HUES48 (cell line): Measurements from ENCODE around the gene SLCO3A1.

Source experiments
- H3K27ac ChIP-seq: one replicate; pipeline ENCODE4 v1.7.0; 2013; ENCODE audit warnings: low read depth, low read length, inconsistent platforms
- H3K27me3 ChIP-seq: 2 replicates; pipeline ENCODE4 v1.6.1; 2013; ENCODE audit warnings: mild to moderate bottlenecking, low read length; ENCODE audit not compliant: control insufficient read depth, insufficient read depth
- H3K36me3 ChIP-seq: 2 replicates; pipeline ENCODE4 v1.6.1; 2013; ENCODE audit warnings: low read length; ENCODE audit not compliant: control insufficient read depth, insufficient read depth
- H3K4me1 ChIP-seq: 2 replicates; pipeline ENCODE4 v1.6.1; 2013; ENCODE audit warnings: mild to moderate bottlenecking, low read length; ENCODE audit not compliant: control insufficient read depth, insufficient read depth
- H3K4me3 ChIP-seq: 2 replicates; pipeline ENCODE4 v1.5.1; 2013; ENCODE audit warnings: mild to moderate bottlenecking, low read depth, low read length
- H3K9ac ChIP-seq: 2 replicates; pipeline ENCODE4 v1.6.1; 2013; ENCODE audit warnings: mild to moderate bottlenecking, low read depth, low read length, moderate library complexity
- H3K9me3 ChIP-seq: 2 replicates; pipeline ENCODE4 v1.6.1; 2013; ENCODE audit warnings: low read length; ENCODE audit not compliant: control insufficient read depth, insufficient read depth

The SLCO3A1 gene

DNA sequence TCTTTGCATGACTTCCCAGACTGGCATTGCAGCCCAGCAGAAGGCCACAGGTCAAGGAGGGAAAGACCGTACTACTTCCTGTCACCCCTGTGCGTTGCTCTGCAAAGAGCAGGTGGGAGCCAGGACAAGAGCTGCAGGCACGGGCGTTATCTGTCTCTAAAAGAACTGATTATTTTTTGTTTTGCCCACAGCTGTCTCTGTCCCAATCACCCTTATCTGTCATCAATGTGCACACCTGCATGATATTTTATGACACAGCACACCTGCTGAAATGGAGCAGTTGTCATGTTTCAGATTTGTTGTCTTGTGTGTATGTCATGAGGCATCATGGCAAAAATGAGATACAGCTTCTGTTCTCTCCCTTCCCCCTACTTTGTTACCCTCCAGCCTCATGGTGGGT, 58.8 kb downstream of the SLCO3A1 start:
- Histone ChIP-seq H3K27ac (no peak overlapping the region), H3K4me1 (peaks cover 4% of the 10 kb centered on the region; the same call in 1 of the 2 replicates), H3K36me3 (peaks cover 7% of the 10 kb centered on the region; the same call in 1 of the 2 replicates), H3K9me3 (no peaks in the 10 kb centered on the region), H3K9ac (no peak overlapping the region), H3K4me3 (no peak overlapping the region), H3K27me3 (no peaks in the 10 kb centered on the region)

- Histone ChIP-seq H3K36me3 (peaks cover 7% of the 10 kb centered on the region; the same call in 1 of the 2 replicates), H3K27ac (no peak overlapping the region), H3K4me3 (no peak overlapping the region), H3K9ac (no peak overlapping the region), H3K4me1 (peaks cover 4% of the 10 kb centered on the region; the same call in 1 of the 2 replicates), H3K9me3 (no peaks in the 10 kb centered on the region), H3K27me3 (no peaks in the 10 kb centered on the region)
Observed at GRCh38 chr15:91913560-91913959, 60.1 kb downstream of the SLCO3A1 start.

- H3K36me3 ChIP-seq: peaks cover 7% of the 10 kb centered on the region; the same call in 1 of the 2 replicates
- H3K27ac ChIP-seq: no peak overlapping the region
- no peak overlapping the region for H3K9ac ChIP-seq
- no peak overlapping the region for H3K4me3 ChIP-seq
- no peaks in the 10 kb centered on the region for H3K27me3 ChIP-seq
- H3K9me3 ChIP-seq: no peaks in the 10 kb centered on the region
- no peaks in the 10 kb centered on the region for H3K4me1 ChIP-seq
Observed at GRCh38 chr15:91915576-91915975, 62.1 kb downstream of the SLCO3A1 start.

DNA sequence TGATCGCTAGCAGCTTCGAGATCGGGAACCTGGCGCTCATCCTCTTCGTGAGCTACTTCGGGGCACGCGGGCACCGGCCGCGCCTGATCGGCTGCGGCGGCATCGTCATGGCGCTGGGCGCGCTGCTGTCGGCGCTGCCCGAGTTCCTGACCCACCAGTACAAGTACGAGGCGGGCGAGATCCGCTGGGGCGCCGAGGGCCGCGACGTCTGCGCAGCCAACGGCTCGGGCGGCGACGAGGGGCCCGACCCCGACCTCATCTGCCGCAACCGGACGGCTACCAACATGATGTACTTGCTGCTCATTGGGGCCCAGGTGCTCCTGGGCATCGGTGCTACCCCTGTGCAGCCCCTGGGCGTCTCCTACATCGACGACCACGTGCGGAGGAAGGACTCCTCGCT, 62.5 kb downstream of the SLCO3A1 start:
- no peaks in the 10 kb centered on the region for H3K27me3 ChIP-seq
- H3K9me3 ChIP-seq: no peaks in the 10 kb centered on the region
- H3K27ac ChIP-seq: no peak overlapping the region
- H3K4me3 ChIP-seq: no peak overlapping the region
- H3K36me3 ChIP-seq: peaks cover 7% of the 10 kb centered on the region; the same call in 1 of the 2 replicates
- no peak overlapping the region for H3K9ac ChIP-seq
- no peaks in the 10 kb centered on the region for H3K4me1 ChIP-seq

- no peak overlapping the region for H3K27ac ChIP-seq
- H3K9me3 ChIP-seq: no peaks in the 10 kb centered on the region
- H3K4me3 ChIP-seq: no peak overlapping the region
- 0 out of 2 replicates have a peak, but pooled peaks cover under 1% of the 10 kb centered on the region for H3K4me1 ChIP-seq
- H3K9ac ChIP-seq: no peak overlapping the region
- H3K27me3 ChIP-seq: no peaks in the 10 kb centered on the region
- peaks cover 7% of the 10 kb centered on the region; the same call in 1 of the 2 replicates for H3K36me3 ChIP-seq
Observed at GRCh38 chr15:91917686-91918360, 64.3 kb downstream of the SLCO3A1 start.

DNA sequence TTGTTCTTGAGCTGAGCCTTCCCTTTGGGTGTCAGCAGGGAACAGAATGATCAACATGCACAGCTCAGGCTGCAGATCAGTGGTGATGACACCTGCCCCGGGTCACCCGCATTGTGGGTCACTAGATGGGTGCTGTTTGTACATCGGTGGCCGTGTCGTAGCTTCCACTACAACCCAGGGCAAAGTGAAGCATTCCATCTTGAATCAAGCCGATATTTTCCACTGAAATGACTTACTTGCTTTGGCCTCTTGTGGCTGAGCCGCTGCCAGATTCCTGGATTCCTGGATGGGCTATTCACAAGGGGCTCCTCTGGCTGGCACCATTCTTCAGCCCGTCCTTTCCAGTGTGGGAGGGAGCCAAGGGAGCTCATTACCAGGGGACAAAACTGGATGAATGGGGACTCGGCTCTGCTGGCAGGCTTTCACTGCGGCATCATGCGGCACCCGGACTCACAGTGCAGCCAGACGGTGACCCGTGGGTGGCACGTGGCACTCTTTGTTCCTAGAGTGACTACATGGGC, 65.6 kb downstream of the SLCO3A1 start:
- Histone ChIP-seq H3K9ac (no peak overlapping the region), H3K9me3 (no peaks in the 10 kb centered on the region), H3K36me3 (peaks cover 7% of the 10 kb centered on the region; the same call in 1 of the 2 replicates), H3K4me3 (no peak overlapping the region), H3K27ac (no peak overlapping the region), H3K4me1 (peaks cover 13% of the 10 kb centered on the region), H3K27me3 (no peaks in the 10 kb centered on the region)

GRCh38 chr15:91921188-91921842, 67.8 kb downstream of the SLCO3A1 start:
- Histone ChIP-seq H3K36me3 (peaks cover 5% of the 10 kb centered on the region; the same call in 1 of the 2 replicates), H3K9me3 (no peaks in the 10 kb centered on the region), H3K9ac (no peak overlapping the region), H3K4me1 (peaks cover 19% of the 10 kb centered on the region), H3K27ac (no peak overlapping the region), H3K27me3 (no peaks in the 10 kb centered on the region), H3K4me3 (no peak overlapping the region)

DNA sequence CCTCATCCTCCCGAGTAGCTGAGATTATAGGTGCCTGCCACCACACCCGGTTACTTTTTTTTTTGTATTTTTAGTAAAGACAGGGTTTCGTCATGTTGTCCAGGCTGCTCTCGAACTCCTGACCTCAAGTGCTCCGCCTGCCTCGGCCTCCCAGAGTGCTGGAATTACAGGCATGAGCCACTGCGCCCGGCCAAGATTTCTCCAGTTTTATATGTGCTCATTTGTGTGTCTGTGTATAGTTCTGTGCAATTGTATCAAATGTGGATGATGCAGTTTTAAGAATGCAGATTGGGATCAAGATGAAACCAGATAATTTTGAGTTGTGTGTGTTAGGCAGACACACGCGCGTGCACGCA, 68.3 kb downstream of the SLCO3A1 start:
- H3K27me3 ChIP-seq: no peaks in the 10 kb centered on the region
- no peaks in the 10 kb centered on the region for H3K9me3 ChIP-seq
- no peak overlapping the region for H3K27ac ChIP-seq
- H3K36me3 ChIP-seq: 0 out of 2 replicates have a peak, but pooled peaks cover under 1% of the 10 kb centered on the region
- peaks cover 24% of the 10 kb centered on the region for H3K4me1 ChIP-seq
- no peak overlapping the region for H3K9ac ChIP-seq
- no peak overlapping the region for H3K4me3 ChIP-seq

- H3K4me3 ChIP-seq: no peak overlapping the region
- H3K27me3 ChIP-seq: no peaks in the 10 kb centered on the region
- H3K9ac ChIP-seq: no peak overlapping the region
- H3K9me3 ChIP-seq: no peaks in the 10 kb centered on the region
- H3K36me3 ChIP-seq: no peaks in the 10 kb centered on the region
- no peak overlapping the region for H3K27ac ChIP-seq
- peaks cover 34% of the 10 kb centered on the region for H3K4me1 ChIP-seq
Observed at GRCh38 chr15:91922646-91923547, 69.4 kb downstream of the SLCO3A1 start.

GRCh38 chr15:91924183-91924582, 70.7 kb downstream of the SLCO3A1 start:
- Histone ChIP-seq H3K4me1 (peaks cover 38% of the 10 kb centered on the region), H3K27ac (no peak overlapping the region), H3K4me3 (no peak overlapping the region), H3K36me3 (no peaks in the 10 kb centered on the region), H3K9ac (no peak overlapping the region), H3K27me3 (no peaks in the 10 kb centered on the region), H3K9me3 (no peaks in the 10 kb centered on the region)
